ENCODE results near the gene ATP6V1D.

ATP6V1D gene

DNA sequence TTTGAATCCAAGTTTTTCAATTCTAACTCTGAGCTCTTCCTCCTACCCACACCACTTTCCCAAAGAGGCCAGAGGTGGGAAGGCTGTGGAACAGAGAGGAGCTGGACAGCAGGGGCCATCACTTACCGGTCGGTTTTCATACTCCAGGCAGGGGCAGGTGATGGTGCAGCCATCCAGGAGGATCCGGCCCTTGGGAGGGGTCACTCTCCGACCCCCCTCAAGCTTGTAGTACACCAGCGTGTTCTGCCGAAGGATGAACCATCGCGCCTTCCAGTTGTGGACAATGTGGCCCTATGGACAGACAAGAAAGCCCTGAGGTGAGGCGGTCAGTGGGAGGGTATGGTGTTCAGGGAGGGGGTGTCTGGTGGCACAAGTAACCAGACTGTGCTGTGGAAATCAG is 37.9 kb upstream of the ATP6V1D start:
- H3K4me1 ChIP-seq (ENCODE audit: low read length) = no peaks in the 10 kb centered on the region
- no peak overlapping the region for H3K9ac ChIP-seq (ENCODE audit: low read length)
- H3K27me3 ChIP-seq (replicated peaks; ENCODE audit: insufficient read depth, low read length) = no peaks in the 10 kb centered on the region
- H2AFZ ChIP-seq (ENCODE audit: low read length) = no peak overlapping the region
- no peaks in the 10 kb centered on the region for H3K9me2 ChIP-seq (replicated peaks; ENCODE audit: insufficient read depth, low read length)
- no peaks in the 10 kb centered on the region for H3K79me2 ChIP-seq (ENCODE audit: low read length)
- no peak for DNase-seq
- no peaks in the 10 kb centered on the region for H3K36me3 ChIP-seq (replicated peaks; ENCODE audit: insufficient read depth, low read length)
- H3K9me3 ChIP-seq (replicated peaks; ENCODE audit: insufficient read depth, low read length) = no peaks in the 10 kb centered on the region
- H3K4me3 ChIP-seq (ENCODE audit: low read length) = no peak overlapping the region
- H3K27ac ChIP-seq (ENCODE audit: low read length) = no peak overlapping the region
- no peaks in the 10 kb centered on the region for H4K20me1 ChIP-seq (ENCODE audit: insufficient read depth, low read length)
- no peak overlapping the region for H3K4me2 ChIP-seq (ENCODE audit: low read depth, low read length)
- H3F3A ChIP-seq (ENCODE audit: insufficient read depth, low read length) = no peaks in the 10 kb centered on the region
- TF ChIP-seq EZH2phosphoT487 (IDR thresholded peaks at IDR 0.05; ENCODE audit: low read length) = no peak
- TF ChIP-seq, protein P1, sequence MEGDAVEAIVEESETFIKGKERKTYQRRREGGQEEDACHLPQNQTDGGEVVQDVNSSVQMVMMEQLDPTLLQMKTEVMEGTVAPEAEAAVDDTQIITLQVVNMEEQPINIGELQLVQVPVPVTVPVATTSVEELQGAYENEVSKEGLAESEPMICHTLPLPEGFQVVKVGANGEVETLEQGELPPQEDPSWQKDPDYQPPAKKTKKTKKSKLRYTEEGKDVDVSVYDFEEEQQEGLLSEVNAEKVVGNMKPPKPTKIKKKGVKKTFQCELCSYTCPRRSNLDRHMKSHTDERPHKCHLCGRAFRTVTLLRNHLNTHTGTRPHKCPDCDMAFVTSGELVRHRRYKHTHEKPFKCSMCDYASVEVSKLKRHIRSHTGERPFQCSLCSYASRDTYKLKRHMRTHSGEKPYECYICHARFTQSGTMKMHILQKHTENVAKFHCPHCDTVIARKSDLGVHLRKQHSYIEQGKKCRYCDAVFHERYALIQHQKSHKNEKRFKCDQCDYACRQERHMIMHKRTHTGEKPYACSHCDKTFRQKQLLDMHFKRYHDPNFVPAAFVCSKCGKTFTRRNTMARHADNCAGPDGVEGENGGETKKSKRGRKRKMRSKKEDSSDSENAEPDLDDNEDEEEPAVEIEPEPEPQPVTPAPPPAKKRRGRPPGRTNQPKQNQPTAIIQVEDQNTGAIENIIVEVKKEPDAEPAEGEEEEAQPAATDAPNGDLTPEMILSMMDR (IDR thresholded peaks at IDR 0.05; ENCODE audit: low read length) = no peak
- TF ChIP-seq EZH2 (optimal IDR thresholded peaks at IDR 0.05; ENCODE audit: low read depth, low read length) = no peak

DNA sequence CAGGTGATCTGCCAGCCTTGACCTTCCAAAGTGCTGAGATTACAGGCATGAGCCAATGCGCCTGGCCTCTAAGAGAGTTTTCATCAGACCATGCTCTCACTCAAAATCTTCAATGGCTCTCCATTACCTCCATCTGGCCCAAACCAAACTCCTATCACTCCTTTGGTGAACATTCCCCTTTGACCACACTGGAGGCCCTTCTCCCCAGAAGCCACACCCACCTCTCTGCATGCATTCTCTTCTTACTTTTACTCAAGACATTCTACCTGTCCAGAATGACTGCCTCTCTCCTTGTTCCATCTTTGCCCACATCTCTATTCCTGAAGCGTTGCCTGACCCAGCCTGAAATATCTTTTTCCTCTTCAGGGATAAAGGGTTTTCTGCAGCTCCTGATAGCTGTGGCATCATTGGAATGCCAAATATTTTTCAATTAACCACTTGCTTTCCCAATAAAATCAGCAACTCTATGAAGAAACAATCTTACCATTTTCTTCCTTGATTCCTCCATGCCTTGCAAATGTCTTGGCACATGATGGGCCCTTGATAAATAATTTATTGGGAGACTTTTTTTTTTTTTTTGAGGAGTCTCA is 36.9 kb upstream of the ATP6V1D start:
- TF ChIP-seq EZH2phosphoT487 (IDR thresholded peaks at IDR 0.05; ENCODE audit: low read length) = no peak
- TF ChIP-seq EZH2 (optimal IDR thresholded peaks at IDR 0.05; ENCODE audit: low read depth, low read length) = no peak
- Histone ChIP-seq H2AFZ (ENCODE audit: low read length) (no peak overlapping the region), H3K4me1 (ENCODE audit: low read length) (no peaks in the 10 kb centered on the region), H3K36me3 (replicated peaks; ENCODE audit: insufficient read depth, low read length) (no peaks in the 10 kb centered on the region), H3K9me3 (replicated peaks; ENCODE audit: insufficient read depth, low read length) (no peaks in the 10 kb centered on the region), H3K4me2 (ENCODE audit: low read depth, low read length) (no peak overlapping the region), H3K79me2 (ENCODE audit: low read length) (no peaks in the 10 kb centered on the region), H3K4me3 (ENCODE audit: low read length) (no peak overlapping the region), H4K20me1 (ENCODE audit: insufficient read depth, low read length) (no peaks in the 10 kb centered on the region), H3K9ac (ENCODE audit: low read length) (no peak overlapping the region), H3K9me2 (replicated peaks; ENCODE audit: insufficient read depth, low read length) (no peaks in the 10 kb centered on the region), H3K27me3 (replicated peaks; ENCODE audit: insufficient read depth, low read length) (no peaks in the 10 kb centered on the region), H3F3A (ENCODE audit: insufficient read depth, low read length) (no peaks in the 10 kb centered on the region), H3K27ac (ENCODE audit: low read length) (no peak overlapping the region)
- no peak for DNase-seq

DNA sequence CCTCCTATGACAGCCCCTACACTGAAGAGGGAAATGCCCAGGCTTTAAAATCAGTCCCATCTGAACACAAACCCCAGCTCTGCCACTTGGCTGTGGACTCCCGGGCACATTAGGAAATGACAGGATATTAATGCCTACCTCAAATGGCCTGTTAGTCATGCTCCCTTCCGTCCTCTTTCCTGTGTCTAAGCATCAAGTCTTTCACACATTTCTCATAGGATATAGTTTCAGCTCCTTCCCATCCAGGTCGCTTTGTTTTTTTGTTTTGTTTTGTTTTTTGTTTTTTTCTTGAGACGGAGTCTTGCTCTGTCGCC is 36.2 kb upstream of the ATP6V1D start:
- Histone ChIP-seq H3F3A (ENCODE audit: insufficient read depth, low read length) (no peaks in the 10 kb centered on the region), H3K4me2 (ENCODE audit: low read depth, low read length) (no peak overlapping the region), H3K27me3 (replicated peaks; ENCODE audit: insufficient read depth, low read length) (no peaks in the 10 kb centered on the region), H3K9me2 (replicated peaks; ENCODE audit: insufficient read depth, low read length) (no peaks in the 10 kb centered on the region), H3K79me2 (ENCODE audit: low read length) (no peaks in the 10 kb centered on the region), H2AFZ (ENCODE audit: low read length) (no peak overlapping the region), H3K9me3 (replicated peaks; ENCODE audit: insufficient read depth, low read length) (no peaks in the 10 kb centered on the region), H3K36me3 (replicated peaks; ENCODE audit: insufficient read depth, low read length) (no peaks in the 10 kb centered on the region), H3K27ac (ENCODE audit: low read length) (no peak overlapping the region), H3K4me1 (ENCODE audit: low read length) (no peaks in the 10 kb centered on the region), H3K9ac (ENCODE audit: low read length) (no peak overlapping the region), H4K20me1 (ENCODE audit: insufficient read depth, low read length) (no peaks in the 10 kb centered on the region), H3K4me3 (ENCODE audit: low read length) (no peak overlapping the region)
- DNase-seq = no peak
- TF ChIP-seq, protein P1 (IDR thresholded peaks at IDR 0.05; ENCODE audit: low read length) = no peak
- TF ChIP-seq EZH2phosphoT487 (IDR thresholded peaks at IDR 0.05; ENCODE audit: low read length) (no peak), EZH2 (optimal IDR thresholded peaks at IDR 0.05; ENCODE audit: low read depth, low read length) (no peak)

DNA sequence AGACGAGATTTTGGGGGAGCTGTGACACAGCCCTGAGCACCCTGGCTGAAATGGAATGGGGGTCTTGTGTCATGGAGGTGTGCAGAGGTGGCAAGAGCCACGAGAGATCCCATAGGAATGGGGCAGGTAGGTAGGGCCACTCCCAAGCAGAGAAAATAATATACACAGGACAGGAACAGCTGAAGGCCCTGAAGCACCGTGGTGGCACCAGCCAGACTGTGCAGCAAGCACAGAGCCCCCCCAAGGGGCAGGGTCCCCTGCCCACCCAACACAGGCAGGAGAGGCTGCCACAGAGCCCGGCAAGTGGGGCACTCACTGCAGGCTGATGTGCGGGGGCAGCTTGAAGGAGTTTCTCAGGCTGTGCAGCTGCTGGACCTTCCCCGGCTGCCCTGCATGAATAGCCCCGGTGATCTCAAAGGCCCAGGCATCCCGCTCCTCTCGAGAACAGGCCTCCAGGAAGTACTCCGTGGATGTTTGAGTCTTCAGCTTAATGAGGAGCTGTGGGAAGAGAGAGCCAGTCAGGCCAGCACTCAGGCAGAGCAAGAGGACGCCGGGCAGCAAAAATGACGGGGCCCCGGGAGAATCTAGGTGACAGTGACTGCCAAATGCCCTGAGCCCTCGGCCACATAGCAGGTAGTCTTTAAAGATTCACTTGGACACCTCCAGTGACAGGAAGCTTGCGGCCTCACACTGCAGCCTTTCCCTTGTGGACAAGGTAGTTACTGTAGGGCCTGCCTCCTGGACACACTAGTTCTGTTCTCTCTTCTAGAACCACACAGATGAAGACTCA is 35.7 kb upstream of the ATP6V1D start:
- H3K27me3 ChIP-seq (replicated peaks; ENCODE audit: insufficient read depth, low read length) = no peaks in the 10 kb centered on the region
- H4K20me1 ChIP-seq (ENCODE audit: insufficient read depth, low read length) = no peaks in the 10 kb centered on the region
- no peaks in the 10 kb centered on the region for H3K36me3 ChIP-seq (replicated peaks; ENCODE audit: insufficient read depth, low read length)
- no peak overlapping the region for H3K9ac ChIP-seq (ENCODE audit: low read length)
- no peak overlapping the region for H3K4me2 ChIP-seq (ENCODE audit: low read depth, low read length)
- no peaks in the 10 kb centered on the region for H3K9me2 ChIP-seq (replicated peaks; ENCODE audit: insufficient read depth, low read length)
- H3K9me3 ChIP-seq (replicated peaks; ENCODE audit: insufficient read depth, low read length) = no peaks in the 10 kb centered on the region
- no peaks in the 10 kb centered on the region for H3K4me1 ChIP-seq (ENCODE audit: low read length)
- TF ChIP-seq EZH2 (optimal IDR thresholded peaks at IDR 0.05; ENCODE audit: low read depth, low read length) = no peak
- TF ChIP-seq EZH2phosphoT487 (IDR thresholded peaks at IDR 0.05; ENCODE audit: low read length) = no peak
- TF ChIP-seq, protein P1 (IDR thresholded peaks at IDR 0.05; ENCODE audit: low read length) = no peak
- H3K79me2 ChIP-seq (ENCODE audit: low read length) = no peaks in the 10 kb centered on the region
- no peak overlapping the region for H2AFZ ChIP-seq (ENCODE audit: low read length)
- DNase-seq = no peak
- no peaks in the 10 kb centered on the region for H3F3A ChIP-seq (ENCODE audit: insufficient read depth, low read length)
- no peak overlapping the region for H3K27ac ChIP-seq (ENCODE audit: low read length)
- no peak overlapping the region for H3K4me3 ChIP-seq (ENCODE audit: low read length)
